Daoy (cell line): ENCODE results near the gene HMCN2. TPM values are rescaled to one million over a fixed set of nuclear protein-coding genes. Genes with fewer than 3 reads are reported as not detected.
"Not testable (repeated sequence)": the region's sequence is repeated elsewhere in the genome, so short reads cannot be mapped to it uniquely, and the experiment has no call there.

ENCODE experiments used
- DNase-seq: peaks from one replicate; pipeline ENCODE4 v3.0.0-alpha.2; 2015; ENCODE audit warnings: low read depth
- total RNA-seq: library from RNA; depleted of rRNA; stranded (reverse); fragments of >200 nt; shearing (Covaris generic); gene quantifications from 2 replicates; pipeline ENCODE4 v1.2.3, GENCODE V29; 2014

Gene HMCN2
- total RNA-seq, 1 experiment from 2014 or later, result 0.06 TPM

DNA sequence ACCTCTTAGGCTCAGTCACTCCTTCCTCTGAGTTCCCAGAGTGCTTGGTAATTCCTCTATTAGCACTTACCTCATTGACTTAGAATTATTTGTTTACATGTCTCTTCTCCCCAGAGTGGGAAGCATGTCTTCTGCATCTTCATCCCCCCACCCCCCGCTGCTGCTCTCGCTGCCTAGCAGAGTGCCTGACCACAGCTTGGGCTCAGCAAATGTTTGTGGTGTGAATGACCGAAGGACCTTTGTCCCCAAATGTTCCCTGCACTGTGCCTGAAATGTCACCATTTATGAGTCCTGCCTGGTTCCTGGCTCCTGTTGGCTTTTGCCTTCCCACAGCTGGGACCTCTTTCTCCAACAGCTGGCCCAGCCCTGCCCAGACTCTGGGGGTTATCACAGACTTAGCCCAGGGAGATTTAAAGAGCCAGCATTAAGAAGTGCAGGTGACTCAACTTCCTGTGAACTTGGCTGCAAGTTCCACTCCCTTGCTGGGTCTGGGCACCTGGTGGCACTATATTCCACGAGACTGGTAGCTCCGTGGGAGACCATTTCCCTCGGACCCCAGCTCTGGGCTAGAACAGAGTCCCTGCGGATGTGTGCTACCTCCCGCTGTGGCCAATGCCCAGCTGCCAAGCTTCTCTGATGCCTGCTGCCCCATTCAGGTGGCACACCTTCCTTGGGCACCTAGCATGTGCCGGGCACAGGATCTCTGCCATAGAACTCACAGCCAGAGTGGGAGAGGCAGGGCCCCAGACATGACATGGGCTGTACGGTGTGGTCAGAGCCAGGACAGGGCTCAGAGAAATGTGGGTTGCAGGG, 1.8 kb upstream of the HMCN2 start:
- DNase-seq, result peak; percentile 74

- no peak for DNase-seq
Observed at GRCh38 chr9:130264414-130265350, 878 bp upstream of the HMCN2 start.

DNA sequence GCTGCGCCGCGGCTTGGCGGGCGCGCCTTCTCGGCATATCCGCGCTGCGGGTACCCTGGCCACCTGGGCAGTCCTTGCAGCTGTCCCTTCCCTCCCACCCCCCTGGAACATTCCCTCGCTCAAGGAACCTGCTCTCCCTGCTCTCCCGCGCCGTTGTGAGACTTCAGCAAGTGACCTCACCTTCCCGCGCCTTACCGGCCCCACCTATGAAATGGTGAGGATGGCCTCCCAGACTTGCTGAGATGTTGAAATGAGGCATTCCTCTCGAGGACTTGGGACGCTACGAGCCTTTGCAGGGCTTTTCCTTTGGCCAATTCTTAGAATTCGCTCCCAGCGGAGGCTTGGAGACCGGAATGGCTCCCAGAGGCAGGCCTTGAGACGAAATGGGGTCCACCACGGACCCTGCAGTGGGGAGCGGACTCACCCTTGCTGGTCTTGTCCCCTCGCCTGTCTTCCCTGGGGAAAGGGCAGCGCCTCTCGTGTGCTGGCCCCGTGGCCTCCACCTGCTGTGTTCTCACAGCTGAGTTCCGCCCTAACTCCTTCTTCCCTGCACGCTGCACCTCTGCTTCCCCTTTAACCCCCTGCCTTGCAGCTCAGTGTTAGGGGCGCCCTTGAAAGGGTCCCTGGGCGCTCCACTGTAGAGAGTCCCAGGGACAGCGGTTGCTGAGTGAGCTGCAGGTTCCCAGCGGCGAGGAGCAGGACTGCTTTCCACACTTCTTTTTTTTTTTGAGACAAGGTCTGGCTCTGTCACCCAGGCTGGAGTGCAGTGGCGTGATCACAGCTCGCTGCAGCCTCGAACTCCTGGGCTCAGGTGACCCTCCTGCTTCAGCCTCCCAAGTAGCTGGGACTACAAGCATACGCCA, 907 bp downstream of the HMCN2 start:
- DNase-seq, result no peak

- no peak for DNase-seq
Observed at GRCh38 chr9:130267930-130268329, 2.4 kb downstream of the HMCN2 start.

DNA sequence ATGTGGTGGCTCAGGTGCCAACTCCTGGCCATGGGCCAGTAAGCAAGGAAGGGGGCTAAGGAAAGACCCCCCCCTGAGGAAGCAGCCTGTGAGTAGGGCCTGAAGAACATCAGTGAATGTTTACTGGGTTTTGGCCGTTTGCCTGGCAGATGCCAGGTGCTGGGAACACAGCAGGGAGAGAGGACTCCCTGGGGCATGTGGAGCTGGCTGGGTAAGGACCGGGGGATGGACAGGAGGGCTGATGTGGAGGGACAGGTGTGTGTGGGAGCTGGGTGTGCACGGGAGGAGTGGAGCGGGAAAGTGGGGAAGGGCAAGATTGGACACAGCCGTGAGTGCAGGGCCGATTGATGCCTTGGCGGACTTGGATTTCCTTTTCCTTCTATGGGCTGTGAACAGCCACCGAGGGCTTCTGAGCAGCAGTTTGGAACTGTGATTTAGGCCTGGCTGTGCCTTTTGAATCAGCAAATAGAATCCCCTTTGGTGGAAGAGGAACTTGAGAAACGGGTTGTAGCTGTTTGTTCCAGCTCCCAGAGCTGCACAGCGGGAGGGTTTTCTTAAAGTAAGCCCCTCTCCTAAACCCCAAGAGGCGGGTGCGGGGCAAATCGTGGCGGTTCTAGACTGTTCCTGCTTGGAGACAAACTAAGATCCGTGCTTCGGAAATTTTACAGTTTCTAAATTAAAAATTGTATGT, 3.1 kb downstream of the HMCN2 start:
- no peak for DNase-seq

- no peak for DNase-seq
Observed at GRCh38 chr9:130271473-130271872, 5.9 kb downstream of the HMCN2 start.

GRCh38 chr9:130275156-130275555, 9.6 kb downstream of the HMCN2 start:
- DNase-seq, result no peak

- peak; percentile 92 for DNase-seq
Observed at GRCh38 chr9:130276121-130276520, 10.6 kb downstream of the HMCN2 start.

DNA sequence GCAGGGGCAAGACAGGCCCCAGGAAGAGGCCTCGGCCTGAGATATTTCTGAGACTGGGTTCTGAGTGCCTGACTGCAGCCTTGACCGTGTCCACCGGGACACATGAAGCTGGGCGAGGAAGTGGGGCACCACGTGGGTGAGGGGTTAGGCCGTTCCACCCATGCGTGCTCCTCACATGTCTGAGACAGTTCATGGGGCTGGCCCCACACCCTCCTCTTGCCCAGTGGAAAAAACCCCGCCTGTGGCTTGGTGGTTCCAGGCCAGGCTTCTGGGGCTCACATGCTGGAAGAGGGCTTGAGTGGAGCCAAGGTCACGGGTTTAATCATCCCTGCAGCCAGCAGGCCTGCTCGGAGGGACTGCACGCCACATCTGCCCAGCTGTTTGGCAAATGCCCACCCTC, 11.4 kb downstream of the HMCN2 start:
- DNase-seq, result no peak

DNA sequence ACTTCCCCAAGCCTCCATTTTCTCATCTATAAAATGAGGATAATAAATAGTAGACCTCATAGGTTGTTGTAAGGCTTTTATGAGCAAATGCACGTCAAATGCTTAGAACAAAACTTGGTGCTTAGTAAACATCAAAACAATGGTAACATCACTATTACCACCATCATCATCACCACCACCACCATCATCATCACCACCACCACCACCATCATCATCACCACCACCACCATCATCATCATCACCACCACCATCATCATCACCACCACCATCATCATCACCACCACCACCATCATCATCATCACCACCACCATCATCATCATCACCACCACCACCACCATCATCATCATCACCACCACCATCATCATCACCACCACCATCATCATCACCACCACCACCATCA, 12.0 kb downstream of the HMCN2 start:
- DNase-seq, result not testable (repeated sequence)

DNA sequence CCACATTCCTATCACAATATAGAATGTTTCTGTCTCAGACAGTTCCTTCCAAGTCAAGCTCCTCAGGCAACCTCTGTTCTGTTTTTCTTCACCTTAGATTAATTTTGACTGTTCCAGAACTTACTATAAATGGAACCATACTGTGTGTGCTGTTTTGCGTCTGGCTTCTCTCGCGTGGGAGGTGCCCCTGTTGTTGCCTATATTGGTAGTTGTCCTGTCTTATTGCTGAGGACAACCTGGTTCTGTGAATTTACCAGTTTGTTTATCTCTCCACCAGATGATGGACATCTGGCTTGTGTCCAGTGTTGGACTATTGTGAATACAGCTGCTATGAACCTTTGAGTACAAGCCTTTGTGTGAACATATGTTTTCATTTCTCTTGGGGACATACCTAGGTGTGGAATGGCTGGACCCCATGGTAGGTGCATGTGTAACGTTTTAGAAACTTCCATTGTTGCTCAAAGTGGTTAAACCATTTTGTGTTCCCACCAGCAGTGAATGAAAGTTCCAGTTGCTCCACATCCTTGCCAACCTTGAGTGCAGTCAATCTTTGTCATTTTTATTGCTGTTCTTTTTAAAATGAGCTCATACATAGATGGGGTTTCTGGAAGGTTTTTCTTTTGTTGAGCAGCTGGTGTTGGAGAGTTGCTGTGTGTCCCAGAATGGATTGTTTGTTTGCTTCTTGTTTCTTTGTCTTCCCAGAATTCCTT, 18.1 kb downstream of the HMCN2 start:
- no peak for DNase-seq

DNA sequence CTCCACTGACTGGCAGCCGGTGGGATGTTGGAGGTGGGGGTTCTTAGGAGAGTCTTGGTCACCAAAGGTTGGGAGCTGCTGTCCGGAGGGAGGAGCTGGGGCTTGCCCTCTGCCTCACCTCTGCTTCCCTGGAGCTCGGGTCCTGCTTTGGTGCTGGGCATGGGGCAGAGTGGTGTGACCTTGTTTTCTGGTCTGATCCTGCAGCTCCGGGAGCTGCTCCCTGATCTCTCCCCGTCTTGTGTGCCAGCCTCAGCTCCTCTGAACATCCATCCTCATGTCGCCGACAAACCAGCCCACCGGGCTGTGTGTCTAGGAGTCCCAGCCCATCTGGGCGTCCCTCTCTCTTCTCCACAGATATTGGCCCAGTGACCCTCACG, 18.7 kb downstream of the HMCN2 start:
- no peak for DNase-seq

DNA sequence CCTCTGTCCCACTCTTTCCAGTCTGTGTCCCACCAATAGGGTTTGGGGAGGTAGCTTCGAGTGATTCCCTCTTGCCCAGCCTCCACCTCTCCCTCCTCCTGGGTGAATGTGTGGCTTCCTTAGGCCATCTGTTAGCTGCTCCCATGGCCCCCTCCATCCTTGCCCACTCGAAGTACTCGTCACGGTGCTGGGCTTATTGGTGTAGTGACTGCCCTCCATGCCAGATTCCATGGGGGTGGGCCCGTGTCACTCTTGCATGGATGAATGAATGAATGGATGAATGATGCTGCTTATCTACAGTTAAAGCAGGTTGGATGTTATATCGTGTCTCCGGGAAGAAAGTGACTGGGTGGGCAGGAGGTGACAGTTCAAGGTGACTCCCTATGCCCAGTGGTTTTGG, 19.1 kb downstream of the HMCN2 start:
- no peak for DNase-seq

DNA sequence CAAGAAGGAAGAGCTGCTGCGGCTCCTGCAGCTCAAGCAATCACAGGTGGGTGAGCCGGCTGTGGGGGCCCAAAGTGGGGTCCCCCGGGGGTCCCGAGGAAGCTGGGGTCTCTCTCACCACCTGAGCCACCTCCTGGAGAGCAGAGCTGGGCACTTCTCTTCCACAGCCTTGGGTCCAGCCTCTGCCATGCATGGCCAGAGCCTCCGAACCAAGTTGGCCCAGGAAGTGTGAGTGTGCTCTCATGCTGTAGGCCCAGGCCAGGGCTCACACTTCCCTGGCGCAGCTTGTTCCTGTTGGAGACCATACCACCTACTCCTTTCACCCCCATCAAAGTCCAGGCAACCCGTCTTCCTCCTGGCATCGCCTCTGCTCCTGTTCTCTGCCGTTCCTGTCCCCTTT, 19.7 kb downstream of the HMCN2 start:
- DNase-seq, result no peak

DNA sequence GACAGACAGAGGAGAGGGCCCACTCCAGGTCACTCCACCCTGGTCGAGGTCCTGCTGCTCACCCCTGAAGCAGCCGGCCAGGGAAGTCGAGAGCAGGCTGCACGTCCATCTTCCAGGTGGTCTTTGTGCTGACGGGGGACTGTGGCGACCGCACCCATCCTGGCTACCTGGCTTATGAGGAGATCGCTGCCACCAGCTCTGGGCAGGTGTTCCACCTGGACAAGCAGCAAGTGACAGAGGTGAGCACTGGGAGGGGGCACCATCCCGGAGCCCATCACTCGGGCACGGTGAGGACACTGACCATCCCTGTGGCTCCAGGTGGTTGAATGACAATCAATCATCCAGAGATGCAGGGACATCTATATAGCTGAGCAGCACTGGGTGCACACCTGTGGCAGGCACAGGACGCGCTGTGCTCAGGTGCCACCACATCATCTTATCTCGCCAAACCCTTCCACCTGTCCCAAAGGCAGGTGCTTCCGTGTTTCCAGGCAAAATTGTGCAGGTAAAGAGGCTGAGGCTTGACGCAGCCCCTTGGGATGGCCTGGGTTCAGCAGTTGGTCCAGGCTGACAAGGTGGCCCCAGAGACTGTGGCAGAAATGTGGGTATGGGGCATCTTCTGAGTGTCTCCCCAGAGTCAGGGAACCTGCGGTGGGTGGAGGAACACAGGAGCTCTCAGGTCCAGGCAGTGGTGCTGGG, 20.7 kb downstream of the HMCN2 start:
- no peak for DNase-seq

GRCh38 chr9:130286781-130287428, 21.3 kb downstream of the HMCN2 start:
- DNase-seq, result no peak

GRCh38 chr9:130287736-130288135, 22.2 kb downstream of the HMCN2 start:
- no peak for DNase-seq

DNA sequence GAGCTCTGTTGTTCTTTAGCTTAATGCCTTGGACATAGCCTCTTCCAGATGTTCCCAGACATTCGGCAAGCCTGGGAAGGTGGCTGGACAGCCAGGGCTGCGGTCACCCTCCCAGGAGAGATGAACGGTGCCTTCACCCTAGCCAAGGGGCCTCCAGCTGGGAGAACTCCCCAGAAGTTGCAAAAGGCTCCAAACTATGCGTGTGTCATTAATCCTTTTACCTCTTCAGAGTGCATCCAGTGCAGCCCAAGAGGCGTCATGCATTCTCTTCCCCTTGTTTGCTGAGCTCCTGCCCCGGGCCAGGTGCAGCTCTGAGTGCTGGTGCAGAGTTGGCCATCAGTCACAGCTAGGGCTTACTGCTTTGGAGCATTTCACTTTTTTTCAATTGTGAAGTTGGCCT, 22.8 kb downstream of the HMCN2 start:
- DNase-seq, result no peak

- no peak for DNase-seq
Observed at GRCh38 chr9:130288926-130289690, 23.5 kb downstream of the HMCN2 start.
